Measurements from ENCODE around the gene ELOB.

DNA sequence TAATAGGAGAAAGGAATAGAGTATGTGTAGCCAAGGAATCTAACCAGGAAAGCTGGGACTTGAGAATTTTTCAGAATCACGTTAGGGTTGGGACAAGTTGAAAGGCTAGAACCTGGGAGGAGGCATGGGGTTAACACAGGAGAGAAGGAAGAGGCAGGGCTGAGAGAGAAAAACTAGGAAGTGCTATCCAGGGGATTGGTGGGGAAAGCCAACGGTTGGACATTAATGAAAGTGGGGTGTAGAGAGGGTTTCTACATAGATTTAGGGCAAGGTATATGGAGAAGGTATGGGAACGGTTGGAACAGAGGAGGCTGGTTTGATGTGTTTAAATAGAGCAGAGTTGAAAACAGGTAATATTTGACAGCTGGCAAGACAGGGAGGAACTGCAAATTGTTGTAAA, 21.9 kb downstream of the ELOB start:
- TF ChIP-seq, protein P1, sequence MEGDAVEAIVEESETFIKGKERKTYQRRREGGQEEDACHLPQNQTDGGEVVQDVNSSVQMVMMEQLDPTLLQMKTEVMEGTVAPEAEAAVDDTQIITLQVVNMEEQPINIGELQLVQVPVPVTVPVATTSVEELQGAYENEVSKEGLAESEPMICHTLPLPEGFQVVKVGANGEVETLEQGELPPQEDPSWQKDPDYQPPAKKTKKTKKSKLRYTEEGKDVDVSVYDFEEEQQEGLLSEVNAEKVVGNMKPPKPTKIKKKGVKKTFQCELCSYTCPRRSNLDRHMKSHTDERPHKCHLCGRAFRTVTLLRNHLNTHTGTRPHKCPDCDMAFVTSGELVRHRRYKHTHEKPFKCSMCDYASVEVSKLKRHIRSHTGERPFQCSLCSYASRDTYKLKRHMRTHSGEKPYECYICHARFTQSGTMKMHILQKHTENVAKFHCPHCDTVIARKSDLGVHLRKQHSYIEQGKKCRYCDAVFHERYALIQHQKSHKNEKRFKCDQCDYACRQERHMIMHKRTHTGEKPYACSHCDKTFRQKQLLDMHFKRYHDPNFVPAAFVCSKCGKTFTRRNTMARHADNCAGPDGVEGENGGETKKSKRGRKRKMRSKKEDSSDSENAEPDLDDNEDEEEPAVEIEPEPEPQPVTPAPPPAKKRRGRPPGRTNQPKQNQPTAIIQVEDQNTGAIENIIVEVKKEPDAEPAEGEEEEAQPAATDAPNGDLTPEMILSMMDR (IDR thresholded peaks at IDR 0.05): no peak
- TF ChIP-seq POLR2A (IDR thresholded peaks at IDR 0.05): no peak
- no peak for TF ChIP-seq POLR2AphosphoS5 (IDR thresholded peaks at IDR 0.05)
